GM18909 (cell line): ENCODE results near the gene ELFN2.

ENCODE experiments used
- ATAC-seq: cut with Tn5 transposase; IDR thresholded peaks from one replicate; pipeline ENCODE4 v1.9.1; 2021; ENCODE audit warnings: mild to moderate bottlenecking; ENCODE audit not compliant: unreplicated experiment, poor library complexity

The ELFN2 gene

DNA sequence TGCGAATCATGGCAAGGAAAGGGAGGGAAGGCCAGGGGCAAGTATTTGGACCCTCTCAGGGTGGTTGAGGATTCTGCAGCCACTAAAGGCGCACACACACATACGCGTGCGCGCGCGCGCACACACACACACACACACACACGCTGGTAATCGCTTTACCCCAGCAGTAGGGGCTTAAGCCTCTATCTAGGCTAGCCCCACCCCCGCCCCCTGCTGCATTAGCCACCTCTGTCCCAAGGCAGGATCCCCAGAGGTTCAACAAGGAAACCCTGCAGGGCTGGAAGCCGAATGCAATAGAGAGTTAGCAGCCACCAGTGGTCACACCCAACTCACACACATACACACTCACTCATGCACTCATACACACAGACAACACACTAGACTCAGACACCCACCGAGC is 28.6 kb upstream of the ELFN2 start:
- no peak for ATAC-seq

DNA sequence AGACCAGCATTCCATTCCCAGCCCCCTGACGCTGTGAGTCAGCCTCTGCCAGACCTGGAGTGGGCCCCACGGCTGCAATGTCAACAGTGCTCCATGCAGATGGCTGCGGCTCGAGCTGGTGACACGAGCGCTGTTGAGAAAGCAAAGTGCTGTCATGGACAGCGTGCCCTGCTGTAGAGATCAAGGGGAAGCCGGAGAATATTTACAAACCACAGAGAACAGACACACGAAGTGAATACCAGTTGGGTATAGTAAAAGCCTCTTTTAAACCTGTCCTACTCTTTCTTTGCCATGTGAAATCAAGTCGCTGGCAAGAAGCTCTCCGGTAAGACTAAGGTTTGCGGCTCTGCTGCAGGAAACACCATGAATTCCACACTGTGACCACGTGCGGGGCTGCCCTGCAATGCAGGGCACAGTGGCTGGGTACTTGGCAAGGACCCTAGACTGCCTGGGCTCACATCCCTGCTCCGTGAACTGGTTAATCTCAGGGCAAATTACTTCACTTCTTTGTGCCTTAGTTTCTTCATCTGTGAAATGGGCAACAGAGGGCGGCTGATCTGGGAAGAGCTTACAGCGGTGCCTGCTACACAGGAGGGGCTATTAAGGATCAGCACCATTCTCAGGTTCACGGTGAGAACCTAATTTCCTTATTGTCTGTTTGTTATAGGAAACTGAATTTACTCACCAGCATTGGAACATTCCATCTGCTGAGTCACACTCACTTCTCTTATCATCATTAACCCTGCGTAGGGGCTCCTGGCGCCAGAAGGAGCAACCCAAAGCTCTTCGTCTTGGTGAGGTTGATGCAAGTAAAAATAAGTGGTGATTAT is 27.8 kb upstream of the ELFN2 start:
- ATAC-seq, result no peak

DNA sequence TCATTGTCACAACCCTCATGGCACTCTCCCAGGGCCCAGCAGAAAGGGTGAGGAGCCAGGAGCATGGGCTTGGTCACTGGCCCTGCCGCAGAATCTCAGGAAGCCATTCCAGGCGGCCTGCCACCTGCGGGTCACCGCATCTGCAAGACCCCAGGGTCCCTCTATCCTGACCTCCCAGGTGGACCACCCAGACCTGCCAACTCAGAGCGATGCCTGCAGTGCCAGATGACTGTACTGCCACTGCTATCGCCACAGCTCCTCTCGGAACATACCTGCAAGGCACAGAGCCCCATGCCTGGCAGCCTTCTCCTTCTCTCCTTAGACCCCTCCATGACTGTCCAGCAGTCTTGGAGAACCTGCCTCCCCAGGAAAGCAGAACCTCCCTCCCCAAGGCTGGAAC is 26.4 kb upstream of the ELFN2 start:
- no peak for ATAC-seq

DNA sequence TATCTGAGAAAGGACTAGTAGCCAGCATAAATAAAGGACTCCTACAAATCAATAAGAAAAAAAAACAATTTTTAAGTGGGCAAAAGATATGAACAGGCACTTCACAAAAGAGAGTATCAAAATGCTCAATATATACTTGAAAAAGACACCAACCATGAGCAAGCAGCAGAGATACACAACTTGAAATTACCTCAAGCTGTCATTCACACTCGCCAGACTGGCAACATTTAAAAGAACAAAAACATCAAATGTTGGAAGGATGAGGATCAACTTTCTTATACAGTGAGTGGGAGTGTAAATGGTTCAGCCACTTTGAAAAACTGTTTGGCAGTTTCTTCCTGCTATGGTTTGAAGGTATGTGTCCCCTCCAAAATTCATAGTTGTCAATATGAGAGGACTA is 23.9 kb upstream of the ELFN2 start:
- ATAC-seq, result no peak

DNA sequence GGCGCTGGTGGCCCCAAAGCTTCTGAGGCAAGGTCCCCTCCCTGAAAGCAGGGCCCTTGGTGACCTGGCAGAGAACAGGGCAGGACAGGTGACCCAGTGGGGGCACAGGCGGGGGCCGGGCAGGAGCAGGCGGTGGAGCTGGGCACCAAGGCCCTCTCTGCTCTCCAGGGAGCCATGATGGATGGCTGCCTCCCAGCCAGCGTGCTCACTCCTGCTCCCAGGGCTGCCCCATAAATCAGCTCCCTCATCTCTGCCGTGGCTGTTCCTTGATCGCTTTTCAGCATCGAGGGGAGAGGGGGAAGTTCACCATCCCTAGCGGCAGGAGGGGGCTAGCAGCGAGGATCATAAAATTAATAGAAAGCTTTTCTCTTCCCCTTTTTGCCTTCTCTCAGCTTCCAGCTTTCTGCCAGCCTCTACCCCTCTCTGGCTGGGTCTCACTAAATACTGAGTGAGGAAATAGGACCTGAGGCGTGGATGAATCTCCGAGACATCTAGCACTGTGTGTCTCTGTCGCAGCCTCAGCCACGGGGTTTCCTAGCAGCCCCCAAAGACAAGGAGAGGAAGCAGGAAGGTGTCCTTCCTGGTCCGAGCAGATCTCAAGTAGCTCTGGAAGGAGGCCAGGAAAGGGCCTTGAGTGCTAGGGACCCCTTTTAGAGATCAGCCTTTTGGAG is 22.2 kb upstream of the ELFN2 start:
- no peak for ATAC-seq

DNA sequence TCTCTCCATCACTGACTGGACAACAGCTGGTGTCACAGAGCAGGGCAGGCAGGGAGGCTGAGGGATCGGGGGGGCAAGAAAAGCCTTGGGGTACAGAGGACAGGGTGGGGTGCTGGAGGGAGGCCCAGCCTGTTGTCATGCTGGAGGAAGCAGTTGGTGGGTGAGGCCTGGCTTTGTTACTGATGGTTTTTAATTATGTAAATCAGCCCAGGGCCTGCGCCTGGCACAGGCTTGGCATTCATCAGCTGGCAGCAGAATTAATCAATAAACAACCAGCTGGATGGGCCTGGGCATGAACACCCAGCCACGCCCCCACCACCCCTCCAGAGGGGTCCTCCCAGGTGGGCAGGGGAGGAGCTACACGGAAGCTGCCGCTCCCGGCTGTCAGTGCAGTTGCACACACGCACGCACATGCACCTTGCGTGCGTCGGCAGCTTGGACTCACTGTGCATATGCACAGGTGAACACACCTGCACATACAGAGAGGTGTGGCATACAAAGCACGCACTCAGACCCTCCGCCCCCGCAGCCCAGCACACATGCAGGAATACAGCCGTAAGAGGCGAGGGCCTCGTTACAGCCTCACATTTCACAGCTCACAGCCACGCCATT is 21.3 kb upstream of the ELFN2 start:
- ATAC-seq, result no peak

DNA sequence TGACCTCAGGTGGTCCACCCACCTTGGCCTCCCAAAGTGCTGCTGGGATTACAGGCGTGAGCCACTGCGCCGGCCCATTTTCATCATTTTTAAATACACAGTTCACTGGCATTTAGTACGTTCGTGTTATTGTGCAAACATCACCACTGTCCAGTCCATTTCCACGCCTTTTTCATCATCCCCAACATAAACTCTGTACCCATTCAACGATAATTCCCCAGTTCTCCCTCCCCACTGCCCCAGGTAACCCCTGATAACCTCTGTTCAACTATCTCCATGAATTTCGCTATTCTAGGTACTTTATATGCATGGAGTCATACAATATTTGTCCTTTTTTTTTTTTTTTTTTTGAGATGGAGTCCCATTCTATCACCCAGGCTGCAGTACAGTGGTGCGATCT is 18.2 kb upstream of the ELFN2 start:
- no peak for ATAC-seq

DNA sequence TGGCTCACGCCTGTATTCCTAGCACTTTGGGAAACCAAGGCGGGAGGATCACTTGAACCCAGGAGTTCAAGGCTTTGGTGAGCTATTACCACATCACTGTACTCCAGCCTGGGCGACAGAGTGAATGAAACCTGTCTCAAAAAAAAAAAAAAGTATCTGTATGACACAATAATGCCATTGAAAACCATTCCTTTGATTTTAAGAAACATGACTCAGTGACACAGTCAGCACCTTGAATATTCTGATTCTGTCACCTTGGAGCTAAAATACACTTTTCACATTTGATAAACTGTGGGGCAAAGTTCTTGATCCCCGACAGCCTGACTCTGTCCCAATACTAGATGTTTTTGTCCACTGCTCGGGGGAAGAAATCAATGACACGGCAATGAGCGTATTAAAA is 16.7 kb upstream of the ELFN2 start:
- no peak for ATAC-seq

DNA sequence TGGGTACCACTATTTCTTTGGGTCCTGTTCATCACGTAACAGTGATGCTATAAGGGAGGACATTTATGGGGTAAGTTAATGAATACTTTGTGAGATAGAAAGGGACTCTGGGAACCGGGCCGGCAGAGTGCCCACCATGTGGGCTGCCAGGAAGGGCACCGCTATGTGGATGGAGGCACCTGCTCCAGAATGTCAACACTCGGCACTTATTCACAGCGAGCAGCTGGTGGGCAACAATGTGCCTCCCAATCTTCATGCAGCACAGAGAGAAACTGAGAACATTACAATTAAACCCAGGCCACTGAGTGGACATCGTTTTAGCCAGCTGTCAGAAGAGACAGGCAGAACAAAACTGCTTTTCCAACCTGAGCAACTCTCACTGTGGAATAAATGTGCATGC is 15.8 kb upstream of the ELFN2 start:
- no peak for ATAC-seq

DNA sequence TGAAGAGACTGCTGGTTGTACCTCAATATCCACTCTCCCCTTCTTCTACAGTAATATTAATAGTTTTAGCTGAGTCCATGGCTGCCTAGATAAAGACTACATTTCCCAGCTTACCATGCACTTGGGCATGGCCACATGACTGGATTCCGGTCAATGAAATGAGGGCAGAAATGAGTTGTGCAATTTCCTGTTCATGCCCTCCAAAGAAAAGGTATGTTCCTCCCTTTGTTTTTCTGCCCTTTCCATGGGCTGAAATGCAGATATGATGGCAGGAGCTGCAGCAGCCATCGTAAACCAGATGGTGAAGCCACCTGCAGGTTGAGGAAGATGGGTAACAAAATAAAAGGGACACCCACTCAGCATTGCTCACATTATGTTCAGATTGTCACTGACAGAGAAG is 15.3 kb upstream of the ELFN2 start:
- ATAC-seq, result no peak

DNA sequence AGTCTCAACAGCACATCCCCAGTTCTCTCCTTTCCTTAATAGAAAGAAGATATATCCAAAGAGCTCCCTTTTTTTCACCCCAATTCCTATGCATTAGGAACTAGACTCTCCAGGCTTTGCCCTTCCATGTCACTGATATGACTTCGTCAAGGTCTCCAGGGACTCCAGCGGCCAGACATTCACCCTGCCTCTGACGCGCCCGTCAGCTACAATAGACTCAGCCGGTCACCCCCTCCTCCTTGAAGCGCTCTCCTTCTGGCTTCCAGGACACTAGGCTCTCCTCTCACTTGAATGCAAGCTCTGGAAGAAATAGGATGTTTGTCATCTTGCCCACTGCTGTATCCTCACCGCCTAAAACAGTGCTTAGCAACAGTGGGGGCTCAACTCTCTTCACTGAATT is 14.9 kb upstream of the ELFN2 start:
- no peak for ATAC-seq

DNA sequence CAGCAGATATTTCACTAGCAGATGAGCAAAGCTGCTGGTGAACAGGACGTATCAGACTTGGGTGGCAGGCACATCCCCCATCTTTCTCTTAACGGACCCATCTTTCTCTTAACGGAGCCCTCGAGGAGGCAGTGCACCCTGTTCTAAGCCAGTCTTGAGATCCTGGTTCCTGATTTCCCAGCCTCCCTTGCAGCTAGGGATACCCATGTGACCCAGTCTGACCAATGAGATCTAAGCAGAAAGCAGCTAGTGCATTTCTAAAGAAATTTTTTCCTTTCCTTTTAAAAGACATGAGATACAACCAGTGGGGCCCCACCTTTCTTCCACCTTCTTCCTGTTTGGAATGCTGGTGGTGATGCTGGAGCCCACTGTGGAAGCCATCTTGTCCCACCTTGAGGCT is 13.6 kb upstream of the ELFN2 start:
- ATAC-seq, result no peak

DNA sequence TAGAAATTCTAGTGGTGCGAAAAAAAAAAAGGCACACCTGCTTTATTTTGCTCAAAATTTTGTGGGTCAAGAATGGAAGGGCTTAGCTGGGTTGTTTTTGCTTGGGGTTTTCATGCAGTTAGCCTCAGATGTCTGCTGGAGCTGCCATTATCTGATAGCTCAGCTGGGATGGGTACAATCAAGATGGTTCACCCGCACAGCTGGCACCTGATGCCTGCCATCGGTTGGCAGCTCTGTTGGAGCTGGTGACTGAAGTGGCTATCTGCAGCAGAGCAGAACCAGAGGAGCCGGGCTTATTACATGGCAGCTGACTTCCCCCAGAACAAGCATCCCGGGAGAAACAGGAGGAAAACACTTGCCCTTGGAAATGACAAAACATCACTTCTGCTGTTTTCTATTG is 12.1 kb upstream of the ELFN2 start:
- ATAC-seq, result no peak

DNA sequence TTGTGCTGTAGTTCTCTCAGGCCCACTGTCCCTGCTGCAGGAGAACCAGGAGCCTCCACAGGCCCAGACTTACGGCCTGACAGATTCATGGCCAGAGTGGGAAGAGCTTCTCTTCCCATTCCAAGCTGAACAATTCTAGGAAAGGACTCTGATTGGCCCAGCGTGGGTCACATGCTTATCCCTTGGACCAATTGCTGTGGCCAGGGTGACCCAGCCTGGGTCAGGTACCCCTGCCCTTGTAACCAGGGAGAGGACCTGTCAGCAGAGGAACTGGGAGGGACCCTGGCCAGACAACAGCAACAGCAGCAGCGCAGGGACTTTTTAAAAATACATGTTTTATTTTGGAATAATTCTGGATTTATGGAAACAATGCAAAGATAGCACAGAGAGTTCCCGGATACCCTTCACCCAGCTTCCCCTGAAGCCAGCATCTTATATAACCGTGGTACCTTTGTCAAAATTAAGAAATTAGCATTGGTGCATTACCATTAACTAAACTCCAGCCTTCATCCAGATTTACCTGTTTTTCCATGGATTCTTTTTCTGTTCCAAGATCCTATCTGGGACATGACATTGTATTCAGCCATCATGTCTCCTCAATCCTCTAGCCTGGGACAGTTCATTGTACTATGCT is 8.8 kb upstream of the ELFN2 start:
- no peak for ATAC-seq

DNA sequence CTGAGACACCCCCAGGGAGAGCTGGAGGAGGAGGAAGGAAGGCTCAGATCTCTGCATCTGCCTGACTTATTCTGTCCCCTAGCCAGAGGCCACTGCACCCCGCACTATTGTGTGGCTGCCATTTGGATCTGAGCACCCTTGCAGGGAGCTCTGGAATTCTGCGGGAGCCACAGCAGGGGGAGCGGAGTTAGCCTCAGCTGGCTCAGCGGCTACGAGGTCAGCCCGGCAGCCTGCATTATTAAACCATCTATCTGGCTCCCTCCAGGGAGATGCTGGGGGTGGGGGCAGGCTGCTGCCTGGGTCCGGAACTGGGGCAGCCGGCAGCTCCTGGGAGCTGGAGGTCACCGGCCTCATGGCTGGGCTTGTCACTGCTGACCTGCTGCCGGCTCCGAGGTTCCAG is 6.5 kb upstream of the ELFN2 start:
- ATAC-seq, result no peak

DNA sequence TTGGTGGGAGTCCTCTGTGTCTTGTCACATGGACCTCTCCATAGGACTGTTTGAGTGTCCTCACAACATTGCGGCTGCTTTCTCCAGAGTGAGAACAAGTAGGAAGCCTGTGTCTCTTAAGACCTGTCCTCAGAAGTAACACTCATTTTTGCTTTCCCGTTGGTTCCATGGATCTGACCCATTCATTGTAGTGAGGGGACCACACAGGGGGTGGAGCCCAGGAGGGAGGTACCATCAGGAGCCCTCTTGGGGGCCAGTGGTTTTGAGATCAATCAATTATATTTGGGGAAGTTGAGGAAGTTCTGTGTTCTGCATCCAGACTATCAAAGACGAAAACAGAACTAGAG is 5.4 kb upstream of the ELFN2 start:
- ATAC-seq, result no peak

DNA sequence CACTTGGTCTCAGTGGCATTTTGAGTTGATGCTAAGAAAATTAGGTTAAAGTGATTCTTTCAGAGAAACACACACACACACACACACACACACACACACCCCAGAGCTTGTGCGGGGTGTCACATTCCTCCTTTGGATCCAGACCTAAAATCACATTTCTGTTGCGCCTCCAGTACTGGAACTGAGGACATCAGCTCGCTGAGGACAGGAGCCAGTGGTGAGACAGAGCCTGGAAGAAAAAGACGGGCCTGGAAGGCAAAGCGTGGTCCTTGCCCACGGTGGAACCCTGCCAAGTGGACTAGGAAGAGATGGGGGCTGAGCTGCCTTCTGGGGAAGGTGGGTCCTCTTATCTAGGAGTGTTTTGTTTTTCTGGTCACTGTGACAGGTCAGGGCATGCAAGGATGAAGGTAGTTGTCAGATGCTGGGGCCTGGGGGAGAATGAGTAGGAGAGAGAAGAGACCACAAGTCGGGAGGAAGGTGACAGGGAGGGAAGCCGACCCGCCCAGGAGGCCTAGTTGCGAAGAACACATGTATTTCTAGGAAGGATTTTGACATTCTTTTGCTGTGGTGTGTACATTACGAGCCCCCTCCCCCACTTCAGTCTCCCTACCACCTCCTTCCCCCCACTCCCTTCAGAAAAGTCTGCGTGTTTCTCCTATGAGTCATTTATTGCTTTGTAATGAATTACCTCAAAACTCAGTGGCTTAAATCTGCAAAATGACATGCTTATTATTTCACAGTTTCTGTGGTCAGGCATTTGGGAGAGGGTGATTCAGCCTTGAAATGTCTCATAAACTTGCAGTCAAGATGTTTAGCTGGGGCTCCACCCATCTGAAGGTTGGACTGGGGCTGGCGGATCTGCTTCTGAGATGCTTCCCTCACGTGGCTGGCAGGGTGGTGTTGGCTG is 4.8 kb upstream of the ELFN2 start:
- no peak for ATAC-seq

DNA sequence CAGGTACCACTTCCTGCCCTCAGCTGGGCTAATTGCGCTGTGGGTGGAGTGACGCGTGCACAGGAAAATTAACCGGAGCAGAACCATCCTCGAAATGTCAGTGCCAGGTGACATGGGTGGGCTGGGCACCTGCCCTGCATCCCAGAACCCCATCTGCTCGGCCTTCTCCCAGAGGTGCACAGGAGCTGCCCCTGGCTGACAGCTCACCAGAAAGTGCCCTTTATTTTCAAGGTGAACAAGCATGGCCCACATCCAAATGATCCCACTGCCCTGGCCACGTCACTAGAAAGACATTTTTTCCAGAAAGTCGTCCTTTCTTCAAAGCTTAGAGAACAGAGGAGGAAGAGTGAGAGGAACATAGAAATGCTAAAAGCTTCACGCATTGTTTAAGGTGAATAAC is 4.1 kb upstream of the ELFN2 start:
- no peak for ATAC-seq

DNA sequence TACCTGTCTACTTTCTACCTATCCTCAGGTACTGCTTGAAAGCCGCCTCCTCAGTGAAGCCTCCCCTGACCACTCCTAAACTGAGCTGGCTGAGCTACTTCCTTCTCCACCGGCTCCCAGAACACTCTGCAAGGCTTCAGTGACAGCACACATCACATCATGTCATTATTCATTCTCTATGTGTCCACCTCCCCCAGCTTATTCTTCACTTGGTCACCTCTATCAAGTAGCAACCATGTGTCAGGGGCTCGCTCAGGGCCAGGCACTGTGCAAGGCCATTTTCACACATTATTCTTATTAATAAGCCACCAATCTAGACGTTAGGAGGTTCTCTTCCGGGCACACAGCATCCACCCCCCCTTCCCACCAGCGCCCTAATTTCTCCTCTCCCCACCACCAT is 3.7 kb upstream of the ELFN2 start:
- no peak for ATAC-seq
